HCT116 (cell line): ENCODE data around the gene ARRB2. TPM values are rescaled to one million over a fixed set of nuclear protein-coding genes. Genes with fewer than 3 reads are reported as not detected.

Experiments
- ATAC-seq: fragments of 200-7000 bp; cut with Tn5 transposase; 2 replicates; pipeline ENCODE4 v1.9.1; 2020; ENCODE audit warnings: mild to moderate bottlenecking, moderate library complexity
- BruUV-seq: library from RNA; stranded (reverse); fragments of 400-500 nt; replicated peaks from 2 replicates; lab custom pipeline; 2021; lab: Mats Ljungman, UMichigan
- CTCF ChIA-PET: fragments of 300-600 bp; sonication (Branson Sonifier 250); formaldehyde crosslinking; loops from one replicate; lab custom pipeline; 2021; ENCODE audit warnings: antibody characterized with exemption; lab: Charles Lee
- POLR2A ChIA-PET: fragments of 300-600, 350-600 bp; sonication (Branson Sonifier 250); formaldehyde crosslinking; loops from one replicate; lab custom pipeline; 2021; ENCODE audit warnings: antibody characterized with exemption; lab: Charles Lee
- RAD21 ChIA-PET, 2 experiments: fragments of 300-600 bp; sonication (Branson Sonifier 250); formaldehyde crosslinking; loops; one replicate each; lab custom pipeline; 2023; ENCODE audit warnings: low total read pairs in 2 of 2; ENCODE audit not compliant: uncharacterized antibody in 2 of 2, unreplicated experiment in 2 of 2, low non-redundant PET in 1 of 2; lab: Charles Lee
- DNase-seq: peaks from one replicate; pipeline ENCODE4 v3.0.0-alpha.2; 2010; ENCODE audit warnings: low read depth, low spot score
- H2AFZ ChIP-seq: fragments of 200-600 bp; shearing (Covaris generic), sonication (generic); 2 replicates; pipeline ENCODE4 v1.6.1; 2017; ENCODE audit warnings: low read depth, mixed run types, mixed read lengths, antibody characterized with exemption, low read length; ENCODE audit not compliant: poor library complexity, severe bottlenecking
- H3K27ac ChIP-seq: 2 replicates; pipeline ENCODE4 v1.5.1; 2012; ENCODE audit warnings: low read depth, low read length
- H3K27me3 ChIP-seq: fragments of 200-600 bp; sonication (generic); 2 replicates; pipeline ENCODE4 v1.6.1; 2016; ENCODE audit warnings: mixed run types, low read length, mixed read lengths; ENCODE audit not compliant: insufficient read depth
- H3K36me3 ChIP-seq, 2 experiments: fragments of 200-500 bp in 1 of 2; fragments of 200-600 bp in 1 of 2; sonication (Bioruptor generic) in 1 of 2; sonication (generic) in 1 of 2; 2 replicates each; pipeline versions ENCODE4 v1.5.1 to v1.6.1; 2014 to 2016; ENCODE audit warnings: low read length in 2 of 2, inconsistent platforms in 1 of 2, mixed read lengths in 1 of 2, mixed run types in 1 of 2; ENCODE audit not compliant: insufficient read depth in 2 of 2, control insufficient read depth in 1 of 2
- H3K4me1 ChIP-seq, 2 experiments: fragments of 200-600 bp in 1 of 2; sonication (generic) in 1 of 2; 2 replicates each; pipeline versions ENCODE4 v1.5.1 to v1.6.1; 2012 to 2017; ENCODE audit warnings: low read length in 2 of 2, inconsistent platforms in 1 of 2, mild to moderate bottlenecking in 1 of 2, mixed read lengths in 1 of 2, mixed run types in 1 of 2, moderate library complexity in 1 of 2; ENCODE audit not compliant: insufficient read depth in 2 of 2, control insufficient read depth in 1 of 2
- H3K4me2 ChIP-seq: fragments of 200-600 bp; sonication (generic); 2 replicates; pipeline ENCODE4 v1.6.1; 2017; ENCODE audit warnings: mixed run types, low read length, mixed read lengths
- H3K4me3 ChIP-seq, 2 experiments: fragments of 200-600 bp in 1 of 2; sonication (generic) in 1 of 2; replicated peaks in 1 of 2; 2 replicates each; pipeline ENCODE4 v1.5.1; 2011 to 2016; ENCODE audit warnings: low read length in 2 of 2, control low read depth in 1 of 2, low read depth in 1 of 2, mild to moderate bottlenecking in 1 of 2, mixed read lengths in 1 of 2, mixed run types in 1 of 2
- H3K79me2 ChIP-seq: fragments of 200-600 bp; sonication (generic); 2 replicates; pipeline ENCODE4 v1.6.1; 2017; ENCODE audit warnings: mild to moderate bottlenecking, mixed run types, low read length, moderate library complexity, mixed read lengths; ENCODE audit not compliant: insufficient read depth
- H3K9ac ChIP-seq: fragments of 200-600 bp; sonication (generic); 2 replicates; pipeline ENCODE4 v1.6.1; 2016; ENCODE audit warnings: low read length, mixed read lengths
- H3K9me2 ChIP-seq: fragments of 200-600 bp; sonication (generic), shearing (Covaris generic); 2 replicates; pipeline ENCODE4 v1.6.1; 2017; ENCODE audit warnings: mixed run types, mild to moderate bottlenecking, moderate library complexity; ENCODE audit not compliant: insufficient read depth
- H3K9me3 ChIP-seq, 2 experiments: fragments of 200-500 bp in 1 of 2; fragments of 200-600 bp in 1 of 2; sonication (Bioruptor generic) in 1 of 2; sonication (generic) in 1 of 2; 2 replicates each; pipeline ENCODE4 v1.6.1; 2014 to 2017; ENCODE audit warnings: low read length in 2 of 2, mixed read lengths in 2 of 2, inconsistent platforms in 1 of 2, low read depth in 1 of 2, mild to moderate bottlenecking in 1 of 2, mixed run types in 1 of 2, moderate library complexity in 1 of 2; ENCODE audit not compliant: control insufficient read depth in 1 of 2, insufficient read depth in 1 of 2
- H4K20me1 ChIP-seq: fragments of 200-600 bp; sonication (generic), shearing (Covaris generic); 2 replicates; pipeline ENCODE4 v1.6.1; 2017; ENCODE audit warnings: mixed run types, mild to moderate bottlenecking, moderate library complexity; ENCODE audit not compliant: insufficient read depth
- ATF3 ChIP-seq: IDR thresholded peaks from 2 replicates; pipeline ENCODE4 v1.6.1; 2012
- CBX3 ChIP-seq: IDR thresholded peaks from 2 replicates; pipeline ENCODE4 v1.6.1; 2012; ENCODE audit warnings: low read depth
- CTCF ChIP-seq, 3 experiments: fragments of 200-600 bp in 1 of 3; sonication (generic) in 1 of 3; IDR thresholded peaks in 2 of 3; conservative IDR thresholded peaks in 1 of 3; 2 replicates each; pipeline ENCODE4 v1.5.1; 2012 to 2017; ENCODE audit warnings: low read depth in 2 of 3, low read length in 2 of 3, antibody characterized with exemption in 1 of 3, borderline replicate concordance in 1 of 3, control low read depth in 1 of 3, mild to moderate bottlenecking in 1 of 3, mixed read lengths in 1 of 3, mixed run types in 1 of 3, moderate library complexity in 1 of 3; ENCODE audit not compliant: insufficient read depth in 1 of 3
- EGR1 ChIP-seq: IDR thresholded peaks from 2 replicates; pipeline ENCODE4 v1.6.1; 2012; ENCODE audit warnings: low read depth
- EZH2 ChIP-seq: fragments of 200-600 bp; sonication (generic); IDR thresholded peaks from 2 replicates; pipeline ENCODE4 v1.6.1; 2017; ENCODE audit warnings: antibody characterized with exemption, mixed run types
- EZH2phosphoT487 ChIP-seq: fragments of 200-600 bp; IDR thresholded peaks from 2 replicates; pipeline ENCODE4 v1.6.1; 2018; ENCODE audit warnings: antibody characterized with exemption, borderline replicate concordance
- FOSL1 ChIP-seq: IDR thresholded peaks from 2 replicates; pipeline ENCODE4 v1.6.1; 2012; ENCODE audit warnings: low read depth
- JUND ChIP-seq: IDR thresholded peaks from 2 replicates; pipeline ENCODE4 v1.6.1; 2012
- POLR2A ChIP-seq: IDR thresholded peaks from 2 replicates; pipeline ENCODE4 v1.7.0; 2011; ENCODE audit warnings: borderline replicate concordance; ENCODE audit not compliant: insufficient read depth, insufficient read length; ENCODE audit errors: extremely low read depth
- RAD21 ChIP-seq: IDR thresholded peaks from 2 replicates; pipeline ENCODE4 v1.6.1; 2012; ENCODE audit warnings: low read depth, mild to moderate bottlenecking
- SIN3A ChIP-seq: IDR thresholded peaks from 2 replicates; pipeline ENCODE4 v1.6.1; 2012; ENCODE audit warnings: low read depth
- SP1 ChIP-seq: IDR thresholded peaks from 2 replicates; pipeline ENCODE4 v1.6.1; 2012; ENCODE audit warnings: low read depth
- SRF ChIP-seq: IDR thresholded peaks from 2 replicates; pipeline ENCODE4 v1.6.1; 2012; ENCODE audit warnings: low read depth
- TCF7L2 ChIP-seq: IDR thresholded peaks from 2 replicates; pipeline ENCODE4 v1.7.0; 2011; ENCODE audit warnings: borderline replicate concordance, inconsistent platforms; ENCODE audit not compliant: insufficient read depth, insufficient read length; ENCODE audit errors: extremely low read depth
- YY1 ChIP-seq: IDR thresholded peaks from 2 replicates; pipeline ENCODE4 v1.6.1; 2011; ENCODE audit warnings: low read length, low read depth, moderate library complexity, mild to moderate bottlenecking; ENCODE audit not compliant: insufficient replicate concordance; ENCODE audit errors: extremely low read depth
- ZFX ChIP-seq: fragments of 450-650 bp; IDR thresholded peaks from 2 replicates; pipeline ENCODE4 v1.6.1; 2017
- intact Hi-C: fragments of 100-400 bp; cut with micrococcal nuclease; formaldehyde crosslinking; loops from 2 replicates; pipeline ENCODE4 v1.10.0; 2022
- total RNA-seq: library from RNA; stranded (reverse); gene quantifications from one replicate; pipeline ENCODE4 v1.2.1, GENCODE V29; 2021; ENCODE audit not compliant: unreplicated experiment
- TF ChIP-seq, protein P1 (sequence below): IDR thresholded peaks from 2 replicates; pipeline ENCODE4 v1.6.1; 2012; ENCODE audit warnings: low read depth
- TF ChIP-seq, protein P2 (sequence below): IDR thresholded peaks from 2 replicates; pipeline ENCODE4 v1.6.1; 2012

Gene ARRB2
- total RNA-seq, 1 experiment from 2014 or later: 70.8 TPM

- no TSS peak for BruUV-seq
- H3K79me2 ChIP-seq: no peaks in the 10 kb centered on the region; the same call in 1 of the 2 replicates
- ChIA-PET CTCF (interaction anchor here (2.3 kb wide), 1 partner anchor 54 kb away, joined by 6 read pairs; the partner anchor contains the start of gene GLTPD2), RAD21 (no interaction called here), POLR2A (no interaction called here)
- H3K36me3 ChIP-seq: 0 out of 4 replicates have a peak, but pooled peaks cover 0 to 2% of the 10 kb centered on the region in 2 experiments
- H3K27ac ChIP-seq: no peak overlapping the region
- no peak for DNase-seq
- no peaks in the 10 kb centered on the region for H3K9me2 ChIP-seq
- H3K9me3 ChIP-seq: no peaks in the 10 kb centered on the region
- no peak for TF ChIP-seq POLR2A
- no peak for TF ChIP-seq SP1
- TF ChIP-seq EZH2: no peak
- no peak for TF ChIP-seq ATF3
- no peak for TF ChIP-seq EZH2phosphoT487
- no peak for TF ChIP-seq EGR1
- no peak for TF ChIP-seq ZFX
- TF ChIP-seq YY1: no peak
- no peak for TF ChIP-seq FOSL1
- no peak for TF ChIP-seq RAD21
- TF ChIP-seq, protein P1, sequence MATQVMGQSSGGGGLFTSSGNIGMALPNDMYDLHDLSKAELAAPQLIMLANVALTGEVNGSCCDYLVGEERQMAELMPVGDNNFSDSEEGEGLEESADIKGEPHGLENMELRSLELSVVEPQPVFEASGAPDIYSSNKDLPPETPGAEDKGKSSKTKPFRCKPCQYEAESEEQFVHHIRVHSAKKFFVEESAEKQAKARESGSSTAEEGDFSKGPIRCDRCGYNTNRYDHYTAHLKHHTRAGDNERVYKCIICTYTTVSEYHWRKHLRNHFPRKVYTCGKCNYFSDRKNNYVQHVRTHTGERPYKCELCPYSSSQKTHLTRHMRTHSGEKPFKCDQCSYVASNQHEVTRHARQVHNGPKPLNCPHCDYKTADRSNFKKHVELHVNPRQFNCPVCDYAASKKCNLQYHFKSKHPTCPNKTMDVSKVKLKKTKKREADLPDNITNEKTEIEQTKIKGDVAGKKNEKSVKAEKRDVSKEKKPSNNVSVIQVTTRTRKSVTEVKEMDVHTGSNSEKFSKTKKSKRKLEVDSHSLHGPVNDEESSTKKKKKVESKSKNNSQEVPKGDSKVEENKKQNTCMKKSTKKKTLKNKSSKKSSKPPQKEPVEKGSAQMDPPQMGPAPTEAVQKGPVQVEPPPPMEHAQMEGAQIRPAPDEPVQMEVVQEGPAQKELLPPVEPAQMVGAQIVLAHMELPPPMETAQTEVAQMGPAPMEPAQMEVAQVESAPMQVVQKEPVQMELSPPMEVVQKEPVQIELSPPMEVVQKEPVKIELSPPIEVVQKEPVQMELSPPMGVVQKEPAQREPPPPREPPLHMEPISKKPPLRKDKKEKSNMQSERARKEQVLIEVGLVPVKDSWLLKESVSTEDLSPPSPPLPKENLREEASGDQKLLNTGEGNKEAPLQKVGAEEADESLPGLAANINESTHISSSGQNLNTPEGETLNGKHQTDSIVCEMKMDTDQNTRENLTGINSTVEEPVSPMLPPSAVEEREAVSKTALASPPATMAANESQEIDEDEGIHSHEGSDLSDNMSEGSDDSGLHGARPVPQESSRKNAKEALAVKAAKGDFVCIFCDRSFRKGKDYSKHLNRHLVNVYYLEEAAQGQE: no peak
- TF ChIP-seq SRF: no peak
- TF ChIP-seq TCF7L2: no peak
- TF ChIP-seq CTCF (IDR thresholded peaks at IDR 0.05 in 2 of 3, conservative IDR thresholded peaks at IDR 0.05 in 1 of 3; ENCODE audit: borderline replicate concordance in 1 of 3, insufficient read depth in 1 of 3, low read depth in 2 of 3, low read length in 2 of 3): no peak
- TF ChIP-seq, protein P2, sequence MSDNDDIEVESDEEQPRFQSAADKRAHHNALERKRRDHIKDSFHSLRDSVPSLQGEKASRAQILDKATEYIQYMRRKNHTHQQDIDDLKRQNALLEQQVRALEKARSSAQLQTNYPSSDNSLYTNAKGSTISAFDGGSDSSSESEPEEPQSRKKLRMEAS: no peak
- TF ChIP-seq CBX3: no peak
- TF ChIP-seq JUND: no peak
- no peak for TF ChIP-seq SIN3A
- H3K4me1 ChIP-seq: peaks cover 11 to 32% of the 10 kb centered on the region in 2 experiments
- no peak overlapping the region for H3K4me2 ChIP-seq
- no peak overlapping the region for H2AFZ ChIP-seq
- H3K27me3 ChIP-seq: no peaks in the 10 kb centered on the region
- ATAC-seq: no peak
- H3K9ac ChIP-seq: no peak overlapping the region
- no peaks in the 10 kb centered on the region for H4K20me1 ChIP-seq
- intact Hi-C loops: no loop called here
- no peak overlapping the region for H3K4me3 ChIP-seq
Measured at GRCh38 chr17:4735876-4736651, 25.6 kb downstream of the ARRB2 start.
